GM19372 (cell line): ENCODE results near the gene GALNT15.

Experiments
- ATAC-seq: cut with Tn5 transposase; IDR thresholded peaks from one replicate; pipeline ENCODE4 v1.9.1; 2021; ENCODE audit warnings: mild to moderate bottlenecking, low read depth, moderate library complexity; ENCODE audit not compliant: unreplicated experiment

The GALNT15 gene

DNA sequence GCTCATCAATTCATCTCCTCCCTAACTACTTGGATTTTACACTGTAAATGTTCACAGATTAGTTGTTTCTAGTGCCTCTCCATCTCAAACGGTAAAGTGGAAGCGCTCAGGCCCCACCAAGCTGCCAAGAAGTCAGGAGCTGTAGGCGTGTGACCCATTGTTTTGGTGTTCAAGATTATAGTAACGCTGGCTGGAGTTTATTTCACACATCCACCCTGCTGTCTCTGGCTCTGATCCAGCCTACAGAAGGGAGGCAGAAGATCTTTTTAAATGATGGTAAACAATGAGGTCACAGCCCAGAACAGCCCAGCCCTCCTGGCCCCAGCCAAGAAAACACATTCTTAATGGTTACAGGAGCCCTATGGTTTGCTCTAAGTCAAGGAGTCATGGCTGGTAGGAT, 25.7 kb upstream of the GALNT15 start:
- ATAC-seq = no peak

DNA sequence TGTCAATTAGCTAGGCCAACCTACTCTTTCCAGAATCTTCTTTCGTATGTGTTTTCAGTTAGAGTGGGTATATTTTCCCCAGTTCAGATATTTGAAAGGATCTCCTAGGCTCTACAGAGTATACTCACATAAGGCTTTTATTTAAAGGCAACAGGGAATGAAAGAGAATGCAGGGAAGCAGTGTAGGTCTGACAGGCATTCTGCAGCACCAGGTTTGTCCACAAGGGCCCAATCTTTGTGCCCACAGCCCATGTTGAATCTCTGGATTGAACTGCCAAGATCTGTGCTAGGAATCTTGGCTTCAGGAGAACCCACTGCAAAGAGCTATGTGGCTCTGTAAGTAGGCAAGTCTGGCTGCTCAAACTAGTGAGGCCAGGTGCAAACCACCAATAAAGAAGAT, 24.2 kb upstream of the GALNT15 start:
- no peak for ATAC-seq

DNA sequence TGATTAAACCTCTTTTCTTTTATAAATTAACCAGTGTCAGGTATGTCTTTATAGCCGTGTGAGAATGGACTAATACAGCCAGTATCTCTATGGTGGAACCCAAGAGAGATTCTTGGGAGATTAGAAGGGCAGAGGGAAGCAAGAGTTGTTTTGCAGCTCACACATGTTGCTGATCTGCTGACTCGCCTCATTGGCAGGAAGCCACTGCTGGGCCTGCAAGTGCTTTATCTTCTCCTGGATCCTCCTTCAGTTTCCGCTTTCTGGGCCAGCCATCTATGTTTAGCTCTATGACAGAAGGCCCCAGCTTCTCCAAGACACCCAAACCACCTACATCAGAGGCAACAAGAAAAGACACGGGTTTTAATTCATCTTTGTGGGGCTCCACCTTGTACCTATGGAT, 23.4 kb upstream of the GALNT15 start:
- no peak for ATAC-seq

DNA sequence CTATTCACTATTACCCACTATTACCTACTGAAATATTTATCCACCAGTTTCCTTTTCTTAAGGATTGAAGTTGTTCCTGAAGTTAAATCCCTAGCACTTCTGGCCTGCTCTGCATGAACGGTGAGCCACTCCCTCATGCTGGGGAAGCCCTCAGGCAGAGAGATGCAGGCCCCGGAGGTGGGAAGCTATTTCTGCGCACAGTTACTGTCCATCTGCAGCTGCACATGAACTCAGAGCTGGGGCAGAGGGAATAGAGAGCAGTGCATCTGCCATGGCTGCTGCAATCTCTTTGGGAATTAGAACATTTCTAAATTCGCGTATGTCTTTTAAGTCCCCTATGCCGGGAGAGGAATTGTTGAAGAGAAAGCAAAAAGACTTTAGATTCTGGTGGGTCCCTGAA, 6.3 kb upstream of the GALNT15 start:
- no peak for ATAC-seq

DNA sequence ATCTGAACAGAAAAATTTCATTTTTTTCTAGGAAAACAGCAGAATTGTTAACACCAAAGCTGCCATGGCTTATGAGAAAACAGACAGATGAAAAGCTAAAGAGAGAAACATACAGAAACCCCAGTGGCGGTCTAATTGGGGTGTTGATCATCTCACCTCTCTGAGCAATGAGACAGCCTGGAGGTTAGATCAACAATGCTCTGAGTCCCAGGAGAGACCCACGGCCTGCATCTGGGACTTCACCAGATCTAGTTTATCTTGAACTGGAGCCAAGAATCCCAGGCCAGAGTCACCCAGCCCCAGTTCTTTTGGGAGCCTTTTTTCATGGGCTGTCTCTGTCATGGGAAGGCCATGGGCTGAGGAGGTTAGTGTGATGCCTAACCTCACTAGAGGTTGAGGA, 3.5 kb upstream of the GALNT15 start:
- no peak for ATAC-seq

DNA sequence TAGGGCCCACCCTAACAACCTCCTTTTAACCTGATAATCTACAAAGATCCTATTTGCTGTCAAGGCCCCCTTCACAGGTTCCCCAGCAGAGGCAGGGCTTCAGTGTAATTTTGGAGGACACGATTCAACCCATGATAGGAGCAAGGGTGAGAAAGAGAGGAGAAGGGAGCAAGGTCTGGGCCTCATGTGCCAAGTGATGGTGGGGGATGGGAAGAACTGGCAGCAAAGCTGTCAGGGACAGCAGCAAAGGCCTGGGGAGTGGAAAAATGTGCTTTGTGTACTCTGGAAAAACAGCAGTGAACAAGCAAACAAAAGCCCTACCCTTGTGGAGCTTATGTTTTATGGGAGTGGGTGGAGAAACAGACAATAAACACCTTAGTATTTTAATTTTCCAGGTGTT, 2.7 kb upstream of the GALNT15 start:
- no peak for ATAC-seq

DNA sequence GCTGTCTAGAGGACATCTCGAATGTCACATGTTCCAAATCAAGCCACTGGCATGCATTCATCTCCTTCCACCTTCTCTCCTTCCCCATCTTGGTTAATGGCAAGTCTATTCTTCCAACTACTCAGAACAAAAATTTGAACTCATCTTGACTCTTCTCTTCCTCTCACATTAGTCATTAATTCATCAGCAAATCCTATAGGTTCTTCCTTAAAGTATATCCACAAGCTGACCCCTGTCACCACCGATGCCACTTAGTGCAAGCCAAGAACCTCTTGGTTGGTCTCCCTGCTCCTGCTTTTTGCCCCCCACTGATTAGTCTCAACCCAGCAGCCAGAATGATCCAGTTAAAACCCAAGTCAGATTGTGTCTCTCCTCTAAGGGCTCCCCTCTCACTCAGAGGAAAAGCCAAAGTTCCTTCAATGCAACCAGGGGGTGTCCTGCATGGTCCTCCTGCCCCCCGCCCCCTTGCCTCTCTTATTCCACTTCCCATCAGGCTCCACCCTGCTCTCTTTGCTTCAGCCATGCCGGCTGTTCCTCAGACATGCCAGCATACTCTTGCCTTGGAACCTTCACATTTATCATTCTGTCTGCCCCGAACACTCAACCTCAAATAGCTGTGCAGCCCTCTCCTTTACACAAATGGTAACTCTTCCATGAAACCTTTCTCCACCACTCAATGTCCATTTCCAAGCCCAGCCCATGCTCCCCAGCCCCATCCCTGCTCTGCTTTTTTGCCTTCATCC, 1.0 kb upstream of the GALNT15 start:
- ATAC-seq = no peak

DNA sequence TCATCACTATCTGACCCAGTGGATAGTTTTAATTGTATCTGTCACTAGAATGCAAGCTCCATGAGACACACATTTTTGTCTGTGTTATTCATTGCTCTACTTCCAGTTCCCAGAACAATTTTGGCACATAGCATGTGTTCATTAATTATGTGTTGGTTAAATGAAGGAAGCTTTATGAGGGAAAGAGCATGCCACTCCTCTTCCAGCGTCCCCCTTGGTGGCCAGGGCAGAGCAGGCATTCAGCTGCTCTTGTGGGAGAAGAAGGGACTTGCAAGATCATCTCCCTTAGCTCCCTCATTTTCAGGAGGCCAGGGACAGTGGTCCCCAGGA, 489 bp upstream of the GALNT15 start:
- ATAC-seq = no peak

DNA sequence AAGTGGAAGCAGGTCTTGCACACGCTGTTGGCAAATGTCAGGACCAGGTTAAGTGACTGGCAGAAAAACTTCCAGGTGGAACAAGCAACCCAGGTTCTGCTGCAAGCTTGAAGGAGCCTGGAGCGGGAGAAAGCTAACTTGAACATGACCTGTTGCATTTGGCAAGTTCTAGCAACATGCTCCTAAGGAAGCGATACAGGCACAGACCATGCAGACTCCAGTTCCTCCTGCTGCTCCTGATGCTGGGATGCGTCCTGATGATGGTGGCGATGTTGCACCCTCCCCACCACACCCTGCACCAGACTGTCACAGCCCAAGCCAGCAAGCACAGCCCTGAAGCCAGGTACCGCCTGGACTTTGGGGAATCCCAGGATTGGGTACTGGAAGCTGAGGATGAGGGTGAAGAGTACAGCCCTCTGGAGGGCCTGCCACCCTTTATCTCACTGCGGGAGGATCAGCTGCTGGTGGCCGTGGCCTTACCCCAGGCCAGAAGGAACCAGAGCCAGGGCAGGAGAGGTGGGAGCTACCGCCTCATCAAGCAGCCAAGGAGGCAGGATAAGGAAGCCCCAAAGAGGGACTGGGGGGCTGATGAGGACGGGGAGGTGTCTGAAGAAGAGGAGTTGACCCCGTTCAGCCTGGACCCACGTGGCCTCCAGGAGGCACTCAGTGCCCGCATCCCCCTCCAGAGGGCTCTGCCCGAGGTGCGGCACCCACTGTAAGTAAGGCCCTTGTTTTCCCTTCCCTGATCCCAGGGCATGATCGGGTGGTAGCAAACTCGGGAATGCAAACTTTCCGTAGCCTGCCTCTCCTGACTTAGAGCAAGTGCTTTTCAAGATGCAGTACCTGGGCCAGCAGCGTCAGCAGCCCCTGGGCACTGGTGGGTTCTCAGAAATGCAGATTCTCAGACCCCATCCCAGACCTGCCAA, 759 bp downstream of the GALNT15 start:
- ATAC-seq = no peak

DNA sequence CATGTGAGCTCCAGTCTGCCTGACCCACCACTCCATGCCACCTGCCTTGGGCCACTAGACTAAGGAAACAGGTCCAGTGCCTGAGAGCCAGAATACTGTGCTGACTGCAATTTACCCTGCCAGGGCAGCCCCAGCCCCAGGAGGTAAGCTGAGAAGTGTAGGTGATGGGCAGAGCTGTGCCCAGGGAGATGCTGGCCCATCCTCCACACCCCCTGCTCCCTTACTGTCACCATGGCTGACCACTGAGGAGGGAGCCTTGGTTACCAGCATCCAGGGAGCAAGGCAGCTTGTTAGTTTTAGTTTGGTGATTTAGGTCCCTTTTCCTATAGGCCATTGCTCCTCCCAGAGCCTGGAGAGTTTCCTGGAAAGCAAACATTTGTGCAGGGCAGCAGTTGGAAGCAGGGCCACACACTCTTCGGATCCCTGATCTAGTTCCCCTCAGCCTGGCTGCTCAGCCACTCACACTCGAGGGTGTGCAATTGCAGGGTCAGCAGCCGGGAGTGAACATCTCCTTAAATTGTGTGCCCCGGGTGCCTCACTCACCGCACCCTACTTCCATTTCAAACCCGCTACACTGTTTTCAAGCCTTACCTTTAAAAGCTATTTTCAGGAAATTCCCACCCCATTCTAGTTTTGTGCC, 2.0 kb downstream of the GALNT15 start:
- no peak for ATAC-seq

DNA sequence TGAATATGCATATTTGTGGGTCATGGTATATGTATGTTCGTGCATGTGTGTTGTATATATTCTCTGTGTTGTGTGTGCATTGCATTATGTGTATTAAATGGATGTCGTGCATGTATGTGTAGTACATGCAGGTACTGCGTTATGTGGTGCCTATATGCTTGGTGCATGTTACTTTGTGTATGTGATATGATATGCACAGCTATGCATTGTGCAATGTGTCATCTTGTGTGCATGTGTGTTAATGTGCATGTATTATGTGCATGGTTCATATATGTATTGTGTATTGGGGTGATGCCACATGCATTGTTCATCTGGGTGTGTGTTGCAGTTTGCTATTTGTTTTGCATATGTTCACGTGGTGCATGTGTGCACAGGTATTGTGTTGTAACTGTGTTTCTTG, 2.9 kb downstream of the GALNT15 start:
- no peak for ATAC-seq

DNA sequence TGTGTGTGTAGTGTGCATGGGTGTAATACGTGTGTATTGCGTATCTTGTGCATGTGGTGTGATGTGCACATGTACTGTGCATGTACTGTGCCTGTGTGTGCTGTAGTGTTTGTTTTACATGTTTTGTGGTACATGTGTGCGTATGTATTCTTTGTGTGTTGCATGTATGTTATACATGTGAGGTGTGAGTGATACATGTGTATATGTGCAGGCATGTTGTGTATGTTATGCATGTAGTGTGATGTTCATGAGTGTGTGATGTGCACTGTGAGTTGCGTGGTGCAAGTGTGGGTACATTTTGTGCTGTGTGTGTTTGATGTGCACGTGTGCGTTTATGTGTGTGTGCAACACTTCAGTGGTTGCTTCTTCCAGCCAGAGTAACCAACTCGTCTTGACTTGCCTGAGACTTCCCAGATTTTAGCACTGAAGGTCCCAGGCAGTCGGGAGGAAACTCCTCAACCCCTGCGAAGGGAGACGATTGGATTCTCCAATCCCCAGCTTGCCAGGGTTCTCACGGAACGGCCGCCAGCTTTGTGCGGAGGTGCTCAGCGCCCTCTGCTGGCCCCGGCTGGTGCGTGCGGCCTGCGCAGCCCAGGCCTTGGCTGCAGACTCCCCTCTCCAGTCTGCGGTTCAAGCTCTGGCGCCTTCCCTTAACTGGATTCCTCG, 3.6 kb downstream of the GALNT15 start:
- ATAC-seq = peak; percentile 74

DNA sequence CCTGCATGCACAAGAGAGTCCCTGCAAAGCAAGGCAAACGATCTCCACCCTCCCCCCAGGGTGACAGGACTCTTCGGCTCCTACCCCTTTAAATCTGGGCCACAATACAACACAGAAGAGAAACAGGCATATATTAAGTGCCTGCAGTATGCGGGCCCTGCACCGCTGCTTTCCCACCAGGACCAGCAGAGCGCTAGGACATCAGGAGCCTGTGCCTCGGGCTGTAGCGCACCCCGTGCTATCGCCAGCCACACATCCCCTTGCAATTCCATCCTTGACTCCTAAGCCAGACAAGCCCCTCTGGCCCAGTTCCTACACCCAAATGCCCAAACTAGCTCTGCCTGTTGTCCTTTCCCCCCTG, 4.1 kb downstream of the GALNT15 start:
- no peak for ATAC-seq

DNA sequence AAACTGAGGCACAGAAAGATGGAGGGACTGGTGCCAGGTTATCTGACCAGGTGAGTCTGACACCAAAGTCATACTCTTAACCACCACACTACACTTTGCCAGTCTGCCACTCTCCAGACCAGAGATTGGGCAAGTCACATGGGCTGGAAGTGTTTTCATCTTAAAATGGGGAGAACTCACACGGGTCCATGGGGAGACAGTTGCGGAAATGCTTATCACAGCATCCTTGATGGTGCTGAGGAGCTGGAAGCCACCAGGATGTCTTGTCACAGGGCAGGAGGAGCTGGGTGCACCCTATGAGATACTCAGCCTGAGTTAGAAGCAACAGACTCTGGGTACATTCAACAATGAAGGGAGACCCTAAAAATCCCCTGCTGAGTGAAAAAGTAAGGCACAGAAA, 4.8 kb downstream of the GALNT15 start:
- ATAC-seq = no peak

DNA sequence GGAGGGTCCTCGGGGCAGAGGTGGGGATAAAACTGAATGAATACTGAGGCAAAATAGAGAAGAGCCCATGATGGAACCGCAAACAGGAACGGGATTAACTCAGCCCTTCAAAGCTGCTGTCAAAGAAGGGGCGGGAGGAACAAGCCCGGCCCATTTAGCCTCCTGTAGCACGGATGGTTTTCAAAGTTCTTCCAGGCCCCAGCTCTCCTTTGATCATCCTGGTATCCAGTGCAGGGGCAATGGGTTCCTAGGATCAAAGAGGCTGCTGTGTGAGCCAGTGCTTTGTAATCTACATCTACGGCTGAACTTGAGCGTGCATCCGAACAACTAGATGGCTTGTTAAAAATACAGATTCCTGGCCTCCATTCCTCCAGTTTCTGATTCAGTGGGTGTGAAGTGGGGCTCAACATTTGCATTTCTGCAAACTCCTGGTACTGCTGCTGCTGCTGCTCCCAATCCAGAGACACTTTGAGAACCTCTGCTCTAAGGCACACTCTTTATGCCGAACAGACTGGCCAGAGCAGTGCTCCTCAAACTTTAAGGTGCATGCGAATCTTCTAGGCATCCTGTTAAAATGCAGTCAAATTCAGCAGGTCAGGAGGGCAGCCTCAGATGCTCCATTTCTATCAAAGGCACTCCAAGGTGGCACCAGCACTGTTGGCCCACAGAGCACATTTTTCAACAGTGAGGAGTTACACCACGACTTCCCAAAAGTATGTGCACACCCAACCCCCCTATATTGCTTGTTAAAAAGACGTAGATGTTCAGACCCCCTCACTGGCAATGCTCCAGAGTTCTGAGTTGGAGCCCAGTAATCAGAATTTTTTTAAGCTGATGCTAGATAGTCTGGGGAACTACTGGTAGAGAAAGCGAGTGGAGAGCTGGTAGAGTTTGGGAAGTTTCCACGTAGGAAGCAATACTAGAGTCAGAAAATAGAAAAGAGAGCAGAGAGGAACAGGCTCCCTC, 5.6 kb downstream of the GALNT15 start:
- no peak for ATAC-seq

DNA sequence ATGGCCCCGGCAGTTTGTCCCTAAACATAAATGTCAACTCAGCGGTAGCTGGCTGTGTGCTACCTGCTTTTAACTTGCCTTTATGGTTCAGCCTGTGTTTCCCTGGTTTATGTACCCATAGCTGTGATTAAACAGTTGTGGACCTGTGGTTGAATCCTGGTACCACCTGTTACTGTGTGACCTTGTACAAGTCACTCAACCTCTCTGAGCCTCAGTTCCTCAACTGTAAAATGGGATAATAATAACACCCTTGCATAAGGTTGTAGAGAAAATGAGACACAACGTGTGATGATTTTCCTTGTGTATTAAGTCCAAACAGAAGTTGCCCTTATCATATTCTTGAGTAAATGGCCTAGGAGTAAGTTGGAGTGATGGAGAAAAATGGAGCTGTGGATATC, 6.3 kb downstream of the GALNT15 start:
- ATAC-seq = no peak

DNA sequence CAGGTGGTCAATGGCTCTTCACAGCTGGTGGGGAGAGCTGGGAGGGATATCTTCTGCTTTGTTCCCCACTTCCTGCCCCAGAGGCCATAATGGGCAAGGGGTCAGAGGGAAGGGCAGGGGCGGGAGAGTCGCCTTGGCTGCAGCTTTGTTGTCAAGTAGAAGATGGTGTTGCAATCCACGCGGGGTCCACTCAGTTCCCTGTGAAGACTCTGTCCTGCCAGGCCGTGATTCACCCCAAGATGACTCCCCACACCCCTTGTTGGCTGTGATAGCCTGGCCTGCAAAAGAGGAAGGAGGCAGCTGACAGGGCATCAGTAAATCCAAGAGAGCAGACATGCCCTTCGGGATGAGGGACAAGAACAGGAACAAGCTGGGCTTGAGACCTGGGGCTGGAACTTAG, 6.9 kb downstream of the GALNT15 start:
- ATAC-seq = no peak

DNA sequence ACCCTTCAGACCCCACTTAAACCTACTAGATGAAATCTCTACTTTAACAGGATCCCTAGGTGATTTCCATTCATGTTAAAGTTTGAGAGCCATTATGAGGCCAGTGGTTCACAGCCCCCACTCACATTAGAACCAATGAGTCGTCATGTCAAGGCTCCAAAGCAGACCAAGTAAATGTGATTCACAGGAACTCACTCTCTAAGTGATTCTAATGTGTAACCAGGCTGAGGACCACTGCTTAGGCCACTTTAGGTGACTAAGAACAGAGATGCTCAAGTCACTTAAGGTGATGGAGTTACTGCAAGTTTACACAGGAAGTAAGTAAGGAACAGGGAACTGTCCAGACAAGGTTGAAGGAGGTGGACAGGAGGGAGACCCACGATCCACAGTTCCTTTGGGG, 7.7 kb downstream of the GALNT15 start:
- ATAC-seq = no peak

DNA sequence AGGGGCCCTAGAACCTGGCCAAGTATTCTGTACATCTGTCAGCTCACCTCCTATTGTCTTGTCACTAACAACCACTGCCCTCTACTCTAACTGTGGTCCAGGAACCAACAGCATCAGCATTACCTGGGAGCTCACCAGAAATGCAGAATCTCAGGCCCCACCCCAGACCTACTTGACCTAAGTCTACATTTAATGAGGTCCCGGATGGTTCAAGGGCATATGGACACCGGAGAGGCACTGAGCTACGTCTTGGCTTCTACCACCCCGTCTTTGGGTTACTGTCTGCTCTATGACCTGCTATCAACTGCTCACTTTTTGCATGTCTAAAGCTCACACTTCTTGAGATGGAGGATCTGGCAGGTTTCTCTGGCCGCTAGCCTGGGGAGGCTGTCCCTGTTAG, 8.1 kb downstream of the GALNT15 start:
- no peak for ATAC-seq

DNA sequence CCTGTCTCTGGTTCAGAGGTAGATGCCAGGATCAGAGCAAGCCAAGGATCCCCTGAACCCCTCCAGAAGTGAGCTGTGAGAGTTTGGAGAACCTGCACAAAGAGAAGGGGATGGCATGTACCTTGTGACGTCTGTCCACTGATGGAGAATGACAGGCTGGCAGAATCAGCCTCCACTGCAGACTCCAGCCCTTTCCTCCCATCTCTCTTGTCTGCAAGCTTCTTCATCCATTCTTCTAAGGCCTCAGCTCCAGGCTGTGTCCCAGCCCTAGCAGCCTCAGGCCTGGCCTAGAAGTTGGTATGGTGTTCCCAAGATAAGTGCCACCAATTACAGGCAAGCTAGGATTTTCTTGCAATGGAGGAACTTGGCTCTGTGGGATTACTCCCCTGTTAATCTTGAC, 8.6 kb downstream of the GALNT15 start:
- ATAC-seq = no peak
